Measurements from ENCODE around the gene RBM33. TPM values are rescaled to one million over a fixed set of nuclear protein-coding genes. Genes with fewer than 3 reads are reported as not detected.

RBM33 gene
- polyA plus RNA-seq, 2 of the 4 experiments (the other 2 are of a cell fraction), result 21.7 to 21.9 TPM

GRCh38 chr7:155662343-155663043 is 18.0 kb downstream of the RBM33 start:
- ChIA-PET CTCF (interaction anchor here (0.8 kb wide), 1 partner anchor 15 kb away, joined by 4 read pairs; no protein-coding TSS in a partner anchor), POLR2A (no interaction called here)
- H3K4me3 ChIP-seq, result no peak overlapping the region
- TF ChIP-seq ATOH8 (CRISPR knock-in tag; IDR thresholded peaks at IDR 0.05; ENCODE audit: low read depth), result no peak
- TF ChIP-seq FOSL2 (IDR thresholded peaks at IDR 0.05), result no peak
- no peak for TF ChIP-seq FOSL2 (CRISPR knock-in tag; IDR thresholded peaks at IDR 0.05)
- TF ChIP-seq ZC3H11A (IDR thresholded peaks at IDR 0.05), result no peak
- no peak for TF ChIP-seq USF2 (IDR thresholded peaks at IDR 0.05)
- TF ChIP-seq NFE2L2 (conservative IDR thresholded peaks at IDR 0.05; ENCODE audit: low read length), result no peak
- TF ChIP-seq CHD4 (IDR thresholded peaks at IDR 0.05; ENCODE audit: borderline replicate concordance), result no peak
- no peak for TF ChIP-seq SREBF2 (IDR thresholded peaks at IDR 0.05)
- no peak for TF ChIP-seq GATA3 (IDR thresholded peaks at IDR 0.05; ENCODE audit: borderline replicate concordance)
- no peak for TF ChIP-seq FOXS1 (CRISPR knock-in tag; IDR thresholded peaks at IDR 0.05)
- no peak for TF ChIP-seq FOSB (CRISPR knock-in tag; IDR thresholded peaks at IDR 0.05)
- TF ChIP-seq KDM1A (IDR thresholded peaks at IDR 0.05; ENCODE audit: low read depth), result no peak
- no peak for TF ChIP-seq BHLHE40 (IDR thresholded peaks at IDR 0.05; ENCODE audit: low read depth, low read length)
- no peaks in the 10 kb centered on the region for H3K9me3 ChIP-seq
- H3K4me2 ChIP-seq, result no peak overlapping the region
- FAIRE-seq (no peak), DNase-seq (ENCODE audit: low read depth in 1 of 2, low spot score in 1 of 2) (no peak), ATAC-seq (no peak)
- peaks cover 33% of the 10 kb centered on the region for H3K4me1 ChIP-seq
- H3K27ac ChIP-seq, result no peak overlapping the region
- 95% methylated on average over 5 of the region's 5 CpGs for WGBS (ENCODE audit: missing lambda C conversion rate)

- no peak for FAIRE-seq
- DNase-seq (ENCODE audit: low read depth in 1 of 2, low spot score in 1 of 2), result no peak
- Histone ChIP-seq H3K9me3 (no peaks in the 10 kb centered on the region), H3K4me1 (peaks cover 33% of the 10 kb centered on the region), H3K27ac (no peak overlapping the region), H3K4me2 (no peak overlapping the region), H3K4me3 (no peak overlapping the region)
- TF ChIP-seq CBX8 (IDR thresholded peaks at IDR 0.05) (no peak), MAFK (IDR thresholded peaks at IDR 0.05; ENCODE audit: partially characterized antibody) (peak; percentile 49), HEYL (CRISPR knock-in tag; IDR thresholded peaks at IDR 0.05) (no peak), TFCP2L1 (CRISPR knock-in tag; IDR thresholded peaks at IDR 0.05) (no peak), CBX2 (IDR thresholded peaks at IDR 0.05; ENCODE audit: borderline replicate concordance, low read depth) (no peak)
- 69% methylated on average over 4 of the region's 4 CpGs for WGBS (ENCODE audit: missing lambda C conversion rate)
- CTCF ChIA-PET, result interaction anchor here (1.3 kb wide), 1 partner anchor 20 kb away, joined by 4 read pairs; the partner anchor contains the start of gene RBM33
- no peak for ATAC-seq
- POLR2A ChIA-PET, result interaction anchor here (1.0 kb wide), 1 partner anchor 20 kb away, joined by 6 read pairs; the partner anchor contains the start of gene RBM33
Measured at GRCh38 chr7:155663937-155664336, 19.5 kb downstream of the RBM33 start.

GRCh38 chr7:155665079-155665956 is 20.9 kb downstream of the RBM33 start:
- DNase-seq (ENCODE audit: low read depth in 1 of 2, low spot score in 1 of 2) (no peak), ATAC-seq (peak; percentile 25 to 51; a peak in 4 of 6 replicates), FAIRE-seq (no peak)
- Histone ChIP-seq H3K9me3 (no peaks in the 10 kb centered on the region), H3K4me2 (peak overlapping the region; percentile 64), H3K27ac (peak overlapping the region in 1 of 2 experiments; percentile 76; a peak in 3 of 6 replicates), H3K4me1 (peaks cover 27% of the 10 kb centered on the region), H3K4me3 (no peak overlapping the region)
- 84% methylated on average over 9 of the region's 9 CpGs for WGBS (ENCODE audit: missing lambda C conversion rate)
- CTCF ChIA-PET, result interaction anchor here (0.5 to 2.4 kb wide), 4 partner anchors 32 to 70 kb away, joined by 3 to 14 read pairs (median 3); no protein-coding TSS in a partner anchor
- POLR2A ChIA-PET, result interaction anchor here (2.7 kb wide), 1 partner anchor 21 kb away, joined by 17 read pairs; the partner anchor contains the start of gene RBM33
- TF ChIP-seq ZC3H11A (IDR thresholded peaks at IDR 0.05) (no peak), KDM1A (IDR thresholded peaks at IDR 0.05; ENCODE audit: low read depth) (no peak), MAX (IDR thresholded peaks at IDR 0.05) (no peak), RCOR1 (IDR thresholded peaks at IDR 0.05; ENCODE audit: low read depth, low read length) (no peak), PHF8 (IDR thresholded peaks at IDR 0.05; ENCODE audit: borderline replicate concordance, low read depth) (no peak), RFX5 (IDR thresholded peaks at IDR 0.05) (no peak), EP300 (IDR thresholded peaks at IDR 0.05) (no peak), BCL3 (IDR thresholded peaks at IDR 0.05) (no peak), NFE2L2 (conservative IDR thresholded peaks at IDR 0.05; ENCODE audit: low read length) (no peak), MAFK (IDR thresholded peaks at IDR 0.05; ENCODE audit: partially characterized antibody) (no peak), HES2 (IDR thresholded peaks at IDR 0.05) (no peak), TFCP2L1 (CRISPR knock-in tag; IDR thresholded peaks at IDR 0.05) (no peak), RNF2 (IDR thresholded peaks at IDR 0.05; ENCODE audit: borderline replicate concordance, low read depth) (no peak), ZSCAN20 (CRISPR knock-in tag; IDR thresholded peaks at IDR 0.05) (no peak), JUN (IDR thresholded peaks at IDR 0.05) (no peak), ESRRA (IDR thresholded peaks at IDR 0.05; ENCODE audit: borderline replicate concordance, low read length) (no peak)

Data from A549 (cell line).